Measurements from ENCODE around the gene NOP53.

- TF ChIP-seq GATA3 (IDR thresholded peaks at IDR 0.05; ENCODE audit: low read depth, low read length) (no peak), GATA2 (IDR thresholded peaks at IDR 0.05; ENCODE audit: low read depth, low read length) (no peak)
Observed at GRCh38 chr19:47757617-47758442, 12.5 kb downstream of the NOP53 start.
